Measurements from ENCODE around the gene PSMD6. TPM values are rescaled to one million over a fixed set of nuclear protein-coding genes. Genes with fewer than 3 reads are reported as not detected.

PSMD6 gene
- total and polyA plus RNA-seq, 2 experiments from 2014 or later = 99.6 to 104 TPM

DNA sequence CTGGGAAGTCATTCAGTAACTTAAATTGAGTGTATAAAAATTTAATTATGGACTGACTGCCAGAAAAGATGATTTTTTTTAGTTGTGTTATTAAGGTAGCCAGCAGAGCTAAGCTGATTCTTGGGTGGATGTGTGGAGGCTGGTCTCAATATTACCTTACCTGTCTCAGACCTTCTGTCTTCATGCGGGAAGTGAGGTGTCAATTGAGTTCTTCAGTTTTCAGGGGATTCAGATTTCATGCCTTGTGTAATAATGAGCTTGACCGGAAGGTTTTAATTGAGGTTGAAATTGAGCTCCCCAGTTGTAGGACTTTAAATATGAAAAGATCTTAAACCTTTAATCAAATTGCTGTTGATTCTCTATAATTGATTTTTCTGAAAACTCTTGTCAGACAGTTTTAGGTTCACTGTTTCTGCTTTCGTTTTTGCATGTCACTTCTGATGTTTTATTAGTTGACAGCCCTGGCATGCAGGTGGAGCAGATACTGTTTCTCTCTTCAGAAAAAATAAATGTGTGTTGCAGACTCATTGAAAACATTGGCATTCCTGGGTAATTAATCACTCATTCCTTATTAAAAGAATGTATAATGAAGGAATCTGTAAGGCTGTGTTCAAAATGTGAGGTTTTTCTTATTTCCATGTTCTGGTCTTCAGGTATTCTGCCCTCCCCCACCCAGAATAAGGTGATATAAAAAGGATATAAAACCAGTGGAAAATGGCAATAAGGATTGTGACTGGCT lies 54.5 kb downstream of the PSMD6 start:
- no peak overlapping the region for H2AFZ ChIP-seq
- H3K9me2 ChIP-seq (replicated peaks; ENCODE audit: insufficient read depth) = no peaks in the 10 kb centered on the region
- H3K36me3 ChIP-seq (replicated peaks; ENCODE audit: insufficient read depth, low read depth) = no peaks in the 10 kb centered on the region
- peaks cover 74% of the 10 kb centered on the region for H3K4me1 ChIP-seq (ENCODE audit: insufficient read depth)
- H3K4me3 ChIP-seq = no peak overlapping the region
- TF ChIP-seq EZH2 (IDR thresholded peaks at IDR 0.05; ENCODE audit: borderline replicate concordance) (no peak), CTCF (IDR thresholded peaks at IDR 0.05; ENCODE audit: poor library complexity) (no peak), EZH2phosphoT487 (IDR thresholded peaks at IDR 0.05; ENCODE audit: low read depth, severe bottlenecking, unreplicated experiment) (no peak)
- WGBS (ENCODE audit: low lambda C conversion rate, missing lambda C conversion rate) = 34% methylated on average over 3 of the region's 3 CpGs
- peak overlapping the region; percentile 75 for H3K27ac ChIP-seq
- peaks cover 58% of the 10 kb centered on the region for H3K79me2 ChIP-seq
- peak overlapping the region; percentile 68 for H3K4me2 ChIP-seq
- H4K20me1 ChIP-seq (ENCODE audit: insufficient read depth, poor library complexity, severe bottlenecking) = no peaks in the 10 kb centered on the region
- no peaks in the 10 kb centered on the region for H3K27me3 ChIP-seq
- no peaks in the 10 kb centered on the region for H3K9me3 ChIP-seq (ENCODE audit: low read depth)
- no peak for DNase-seq (ENCODE audit: low spot score)

GRCh38 chr3:63967675-63968611 lies 55.4 kb downstream of the PSMD6 start:
- Histone ChIP-seq H3K79me2 (peaks cover 49% of the 10 kb centered on the region), H3K4me3 (no peak overlapping the region), H3K27ac (peak overlapping the region; percentile 75), H3K9me2 (replicated peaks; ENCODE audit: insufficient read depth) (no peaks in the 10 kb centered on the region), H3K4me2 (peak overlapping the region; percentile 68), H2AFZ (no peak overlapping the region), H4K20me1 (ENCODE audit: insufficient read depth, poor library complexity, severe bottlenecking) (no peaks in the 10 kb centered on the region), H3K4me1 (ENCODE audit: insufficient read depth) (peaks cover 71% of the 10 kb centered on the region), H3K9me3 (ENCODE audit: low read depth) (no peaks in the 10 kb centered on the region), H3K27me3 (no peaks in the 10 kb centered on the region), H3K36me3 (replicated peaks; ENCODE audit: insufficient read depth, low read depth) (no peaks in the 10 kb centered on the region)
- 23% methylated on average over 11 of the region's 11 CpGs for WGBS (ENCODE audit: low lambda C conversion rate, missing lambda C conversion rate)
- TF ChIP-seq EZH2 (IDR thresholded peaks at IDR 0.05; ENCODE audit: borderline replicate concordance) = no peak
- TF ChIP-seq EZH2phosphoT487 (IDR thresholded peaks at IDR 0.05; ENCODE audit: low read depth, severe bottlenecking, unreplicated experiment) = no peak
- TF ChIP-seq CTCF (IDR thresholded peaks at IDR 0.05; ENCODE audit: poor library complexity) = no peak
- DNase-seq (ENCODE audit: low spot score) = peak; percentile 75

GRCh38 chr3:63966871-63967270 lies 56.4 kb downstream of the PSMD6 start:
- Histone ChIP-seq H3K4me3 (no peak overlapping the region), H3K79me2 (peaks cover 43% of the 10 kb centered on the region), H4K20me1 (ENCODE audit: insufficient read depth, poor library complexity, severe bottlenecking) (no peaks in the 10 kb centered on the region), H3K4me2 (no peak overlapping the region), H3K4me1 (ENCODE audit: insufficient read depth) (peaks cover 61% of the 10 kb centered on the region), H3K9me2 (replicated peaks; ENCODE audit: insufficient read depth) (no peaks in the 10 kb centered on the region), H2AFZ (no peak overlapping the region), H3K9me3 (ENCODE audit: low read depth) (no peaks in the 10 kb centered on the region), H3K27me3 (no peaks in the 10 kb centered on the region), H3K36me3 (replicated peaks; ENCODE audit: insufficient read depth, low read depth) (no peaks in the 10 kb centered on the region), H3K27ac (peak overlapping the region; percentile 75)
- no peak for TF ChIP-seq EZH2phosphoT487 (IDR thresholded peaks at IDR 0.05; ENCODE audit: low read depth, severe bottlenecking, unreplicated experiment)
- no peak for TF ChIP-seq EZH2 (IDR thresholded peaks at IDR 0.05; ENCODE audit: borderline replicate concordance)
- no peak for TF ChIP-seq CTCF (IDR thresholded peaks at IDR 0.05; ENCODE audit: poor library complexity)
- no peak for DNase-seq (ENCODE audit: low spot score)
- WGBS (ENCODE audit: low lambda C conversion rate, missing lambda C conversion rate) = 95% methylated on average over 1 of the region's 1 CpG
